HG03060 (cell line): Measurements from ENCODE around the gene GABBR2.

Experiments used
- ATAC-seq: cut with Tn5 transposase; IDR thresholded peaks from one replicate; pipeline ENCODE4 v1.9.1; 2021; ENCODE audit warnings: low read depth, moderate number of reproducible peaks; ENCODE audit not compliant: unreplicated experiment

Gene GABBR2

GRCh38 chr9:98708933-98709911 lies at the start of gene GABBR2:
Gene GABBR2 (minus strand): TSS chr9:98708935. CDS start chr9:98708737, 198 bp downstream.
- no peak for ATAC-seq

DNA sequence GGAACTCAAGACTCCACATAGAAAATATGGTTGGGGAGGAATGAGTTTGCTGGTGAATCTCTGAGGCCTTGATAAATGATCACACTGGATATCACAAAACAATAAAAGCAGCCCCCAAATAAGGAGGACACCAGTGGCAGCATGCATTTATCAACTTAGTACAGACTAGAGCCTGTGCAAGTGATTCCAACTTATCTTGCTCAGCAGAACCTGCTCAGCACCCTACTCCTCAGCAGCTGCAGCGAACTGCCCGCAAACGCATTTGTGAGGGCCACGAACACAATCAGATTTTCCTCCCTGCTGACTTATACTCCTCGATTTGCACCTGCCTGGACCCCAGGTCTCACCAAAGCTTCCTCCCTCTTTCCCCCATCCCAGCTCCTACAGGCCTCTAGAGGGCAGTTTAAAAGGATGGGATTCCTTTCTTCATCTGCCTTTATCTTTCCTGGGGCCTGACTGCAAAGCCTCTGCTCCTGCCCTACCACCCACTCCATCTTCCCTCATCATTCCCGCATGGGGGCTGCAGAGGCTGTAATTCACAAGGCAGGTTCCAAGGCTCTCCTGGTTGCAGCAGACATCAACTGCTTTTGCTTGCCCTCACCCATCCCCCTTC lies 46.4 kb upstream of the GABBR2 start:
- no peak for ATAC-seq

DNA sequence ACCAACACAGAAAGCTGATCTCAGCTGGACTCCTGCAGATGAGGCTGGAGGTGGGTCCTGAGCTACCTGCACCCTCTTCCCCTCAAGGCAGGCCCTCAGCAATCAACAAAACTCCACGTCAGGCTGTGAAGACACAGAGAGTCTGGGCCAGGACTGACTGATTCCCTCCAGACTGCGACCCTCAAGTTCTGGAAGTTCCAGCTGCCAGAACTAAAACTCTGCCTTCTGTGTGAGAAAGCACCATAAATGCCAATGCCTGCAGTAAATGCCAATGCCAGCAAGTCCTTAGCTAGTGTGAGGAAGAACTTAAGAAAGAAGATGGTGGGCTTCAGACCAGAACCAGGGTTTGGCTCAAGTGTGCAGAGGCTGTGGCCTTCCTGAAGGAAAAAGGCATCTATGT lies 42.5 kb upstream of the GABBR2 start:
- ATAC-seq, result no peak

GRCh38 chr9:98750364-98751060 lies 41.8 kb upstream of the GABBR2 start:
- no peak for ATAC-seq

- ATAC-seq, result no peak
Measured at GRCh38 chr9:98747476-98747875, 38.7 kb upstream of the GABBR2 start.

- ATAC-seq, result no peak
Measured at GRCh38 chr9:98745470-98745869, 36.7 kb upstream of the GABBR2 start.

DNA sequence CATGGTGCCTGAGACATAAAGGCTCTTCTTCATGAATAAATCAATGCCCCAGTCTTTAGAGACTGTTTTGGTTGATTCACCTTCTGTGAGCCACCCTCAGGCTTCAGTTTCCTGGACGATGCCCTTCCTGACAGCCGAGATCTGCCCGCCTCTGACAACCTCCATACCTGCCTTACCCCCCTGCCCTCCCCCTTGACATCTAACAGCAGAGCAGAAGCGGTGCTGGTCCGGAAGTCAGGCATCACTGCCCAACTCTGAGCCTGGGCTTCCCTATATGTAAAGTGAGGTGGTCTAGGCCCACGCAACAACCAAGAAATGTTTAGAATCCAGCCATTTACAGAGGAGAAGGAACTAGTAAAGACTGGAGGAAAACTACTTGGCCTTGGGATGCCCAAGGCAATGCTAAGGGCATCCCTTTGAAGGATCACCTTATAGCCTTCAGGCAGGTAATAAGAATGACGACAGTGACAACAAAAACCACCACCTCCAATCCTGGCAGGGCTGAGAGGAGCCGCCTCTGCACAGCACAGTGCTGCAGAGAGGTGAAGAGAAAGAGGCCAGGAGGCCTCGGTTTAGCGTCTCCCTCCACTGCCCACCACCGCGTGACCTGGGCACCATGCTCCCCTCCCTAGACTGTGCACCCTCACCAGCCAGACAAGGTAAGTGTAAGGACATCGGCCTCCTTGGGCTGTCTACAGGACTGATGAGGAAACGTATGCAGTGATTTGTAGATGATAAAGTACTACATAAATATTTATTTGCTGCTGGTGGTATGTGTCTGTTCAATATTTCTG lies 35.3 kb upstream of the GABBR2 start:
- no peak for ATAC-seq

- ATAC-seq, result no peak
Measured at GRCh38 chr9:98743329-98743728, 34.6 kb upstream of the GABBR2 start.

DNA sequence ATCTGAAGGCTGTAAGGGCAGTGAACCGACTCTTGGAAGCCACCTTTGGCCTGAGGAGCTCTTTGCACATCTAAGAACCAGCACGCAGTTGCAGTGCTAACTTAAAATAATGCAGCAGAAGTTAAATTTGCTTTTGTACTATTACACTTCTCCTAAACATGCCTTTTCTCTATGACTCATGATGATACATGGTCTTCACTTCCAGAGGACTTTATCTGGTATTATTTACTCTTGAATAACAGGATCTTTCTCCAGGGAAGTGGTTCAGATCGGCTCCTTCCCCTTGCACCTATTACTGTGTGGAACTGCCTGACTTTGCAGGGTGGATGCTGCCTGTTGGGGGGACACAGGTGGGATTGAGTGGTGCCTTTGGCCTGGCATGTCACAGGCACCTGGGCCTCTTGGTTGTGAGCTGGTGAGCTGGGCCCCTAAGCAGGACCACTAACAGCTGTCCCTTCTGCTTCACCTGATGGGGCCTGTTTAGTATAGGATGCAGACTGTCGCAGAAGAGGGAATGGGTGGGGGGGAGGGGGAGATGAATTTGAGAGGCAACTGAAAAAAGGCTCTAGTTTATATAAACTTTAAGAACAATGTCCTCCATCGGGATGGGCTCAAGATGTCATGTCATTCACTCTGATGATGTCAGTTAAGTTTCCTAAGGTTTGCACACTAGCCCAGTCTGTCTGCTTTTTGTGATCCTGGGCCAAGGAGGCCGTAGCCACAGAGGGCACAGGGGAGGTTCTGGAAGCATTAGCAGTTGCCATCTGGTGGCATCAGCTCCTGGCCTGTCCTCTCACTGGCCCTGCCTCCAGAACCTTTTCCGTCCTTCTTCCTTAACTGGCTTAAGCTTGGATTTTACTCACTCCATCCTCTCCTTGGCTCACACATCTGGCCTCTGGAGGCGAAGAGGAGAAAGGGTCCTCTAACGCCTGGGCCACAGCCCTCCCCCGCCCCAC lies 33.9 kb upstream of the GABBR2 start:
- no peak for ATAC-seq

DNA sequence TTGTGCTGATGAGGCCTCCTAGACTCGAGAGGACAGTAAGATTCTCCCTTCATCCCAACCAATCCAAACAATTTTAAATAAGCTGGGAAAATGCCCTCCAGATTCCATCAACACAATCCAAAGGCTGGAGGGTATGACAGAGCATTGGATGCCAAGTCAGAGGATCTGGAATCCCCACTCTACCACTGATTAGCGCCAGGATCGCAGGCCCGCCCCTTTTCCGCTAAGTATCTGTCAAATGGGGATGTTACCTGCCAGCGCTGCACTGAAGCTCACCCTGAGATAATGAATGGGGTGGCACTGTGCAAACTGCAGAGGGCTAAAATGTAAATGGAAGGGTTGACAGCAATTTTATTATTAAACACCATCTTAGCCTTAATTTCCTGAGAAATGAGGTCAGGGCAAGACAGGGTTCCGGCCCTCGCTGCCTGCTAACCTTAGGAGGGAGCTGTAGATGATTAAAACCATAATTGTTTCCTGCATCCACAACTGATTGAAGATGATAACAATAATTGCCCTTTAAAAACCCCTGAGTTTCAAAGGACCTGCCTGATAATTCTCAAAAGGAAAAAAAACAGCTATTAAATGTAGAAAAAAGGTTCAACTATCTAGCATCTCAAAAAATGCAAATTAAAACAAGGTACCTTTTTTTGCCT lies 31.6 kb upstream of the GABBR2 start:
- no peak for ATAC-seq

GRCh38 chr9:98738741-98739140 lies 30.0 kb upstream of the GABBR2 start:
- no peak for ATAC-seq

DNA sequence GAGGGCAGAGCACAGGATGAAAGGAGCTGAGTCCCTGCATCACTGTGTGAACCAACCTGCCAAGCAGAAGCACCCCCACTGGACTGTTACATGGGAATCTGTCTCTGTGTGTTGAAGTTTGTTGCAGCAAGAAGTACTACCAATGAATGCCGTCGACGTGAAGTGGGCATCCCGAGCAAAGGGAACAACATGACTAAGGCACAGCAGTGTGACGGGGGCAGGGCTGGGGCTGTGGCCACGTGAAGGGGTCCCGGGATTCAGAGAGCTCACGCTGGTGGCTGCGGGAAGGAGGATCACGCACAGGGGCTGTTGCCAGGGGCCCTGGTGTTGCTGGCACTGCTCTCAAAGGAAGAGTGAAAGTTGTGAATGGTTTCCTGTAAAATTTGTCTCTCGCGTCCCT lies 27.5 kb upstream of the GABBR2 start:
- ATAC-seq, result no peak

DNA sequence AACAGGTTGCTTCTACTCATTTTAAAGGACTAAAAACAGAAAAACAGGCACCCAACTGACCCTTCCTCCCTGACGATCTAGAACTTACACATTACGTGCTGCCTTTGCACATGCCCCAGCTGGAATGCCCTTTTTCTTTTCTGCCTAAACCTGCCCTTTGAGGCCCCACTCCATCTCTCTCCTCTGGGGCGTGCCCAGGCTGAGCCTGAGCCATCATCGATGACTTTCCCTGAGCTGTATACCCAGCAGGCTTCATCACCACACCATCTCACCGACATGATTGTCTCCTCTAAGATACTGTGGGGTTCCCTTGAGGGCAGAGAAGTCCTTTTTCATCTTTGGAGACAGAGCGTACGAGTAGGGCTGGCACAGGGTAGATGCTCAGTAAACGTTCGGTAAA lies 24.1 kb upstream of the GABBR2 start:
- no peak for ATAC-seq

DNA sequence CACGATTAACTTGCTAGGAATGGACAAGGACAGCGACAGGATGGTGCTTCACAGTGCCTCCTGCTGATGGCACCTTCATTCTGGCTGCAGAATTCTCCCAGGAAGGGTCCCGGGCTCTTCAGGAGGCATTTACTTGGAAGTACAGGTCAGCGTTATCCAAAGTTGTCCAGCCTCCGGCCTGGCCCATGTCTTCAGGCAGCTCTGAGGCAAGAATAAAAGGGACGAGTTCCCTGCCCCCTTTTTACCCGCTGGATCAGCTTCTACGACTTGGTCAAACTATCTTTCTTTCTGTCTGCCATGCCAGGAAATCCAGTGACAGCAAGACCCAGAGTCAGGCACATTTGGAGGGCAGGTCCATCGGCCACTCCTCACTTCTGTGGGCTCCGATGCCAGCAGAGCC lies 23.4 kb upstream of the GABBR2 start:
- no peak for ATAC-seq

- ATAC-seq, result no peak
Measured at GRCh38 chr9:98730871-98731270, 22.1 kb upstream of the GABBR2 start.

GRCh38 chr9:98728500-98728899 lies 19.8 kb upstream of the GABBR2 start:
- no peak for ATAC-seq

DNA sequence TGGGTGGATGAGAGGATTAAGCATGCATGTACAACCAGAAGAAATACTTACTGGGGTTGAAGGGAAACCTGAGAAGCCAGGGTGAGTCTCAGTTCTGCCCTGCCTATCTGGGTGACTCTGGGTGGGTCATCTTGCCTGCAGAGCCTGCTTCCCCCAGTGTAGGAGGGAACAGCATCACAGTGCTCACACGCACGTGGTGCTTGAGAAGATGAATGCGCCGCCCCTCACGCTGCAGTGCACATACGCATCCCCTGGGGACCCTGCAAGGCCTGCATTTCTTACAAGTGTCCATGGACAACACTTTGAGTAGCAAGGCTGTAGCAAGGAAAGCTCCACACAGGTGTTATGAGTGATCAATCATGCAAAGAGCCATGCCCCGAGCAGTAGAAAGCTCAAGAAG lies 18.7 kb upstream of the GABBR2 start:
- ATAC-seq, result no peak

DNA sequence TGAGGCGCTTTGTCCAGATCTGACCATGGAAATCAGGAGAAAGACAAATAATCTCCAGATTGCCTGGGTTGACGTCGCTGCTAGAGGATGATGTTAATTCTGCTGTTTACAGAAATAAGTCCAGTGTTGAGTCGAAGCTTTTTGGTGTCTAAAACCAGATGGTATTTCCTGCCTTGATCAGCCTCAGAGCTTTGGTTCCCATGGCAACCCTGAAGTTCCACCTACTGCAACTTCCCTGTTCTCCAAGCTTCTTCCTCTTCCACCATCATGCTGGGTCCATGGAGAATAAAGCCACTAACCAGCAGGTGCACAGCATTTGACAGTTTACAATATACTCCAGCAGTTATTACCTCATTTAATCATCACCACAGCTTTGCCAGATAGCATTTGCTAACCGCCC lies 18.0 kb upstream of the GABBR2 start:
- no peak for ATAC-seq
